GM18870 (cell line): Measurements from ENCODE around the gene CHTF8.
"Not testable (repeated sequence)": the region's sequence is repeated elsewhere in the genome, so short reads cannot be mapped to it uniquely, and the experiment has no call there.

Source experiments
- ATAC-seq: cut with Tn5 transposase; IDR thresholded peaks from one replicate; pipeline ENCODE4 v1.9.1; 2021; ENCODE audit warnings: moderate library complexity; ENCODE audit not compliant: unreplicated experiment

CHTF8 gene

GRCh38 chr16:69132424-69133252 lies at the start of gene CHTF8, which contains the start of gene UTP4:
CHTF8 (minus strand) TSS chr16:69132588; CDS start chr16:69121458, 11,130 bp downstream.
UTP4 (plus strand) TSS chr16:69132649; CDS start chr16:69133460, 811 bp downstream.
- ATAC-seq, result no peak

GRCh38 chr16:69180011-69180338 lies 47.6 kb upstream of the CHTF8 start:
- ATAC-seq, result no peak

GRCh38 chr16:69179328-69180010 lies 47.1 kb upstream of the CHTF8 start:
- ATAC-seq, result no peak

- no peak for ATAC-seq
Measured at GRCh38 chr16:69176033-69176800, 43.8 kb upstream of the CHTF8 start.

- ATAC-seq, result no peak
Measured at GRCh38 chr16:69171325-69172084, 39.1 kb upstream of the CHTF8 start.

- ATAC-seq, result no peak
Measured at GRCh38 chr16:69169607-69170352, 37.4 kb upstream of the CHTF8 start.

- no peak for ATAC-seq
Measured at GRCh38 chr16:69169051-69169450, 36.7 kb upstream of the CHTF8 start.

- no peak for ATAC-seq
Measured at GRCh38 chr16:69166946-69167930, 34.9 kb upstream of the CHTF8 start.

- ATAC-seq, result no peak
Measured at GRCh38 chr16:69166221-69166833, 33.9 kb upstream of the CHTF8 start.

GRCh38 chr16:69165584-69165983 lies 33.2 kb upstream of the CHTF8 start:
- ATAC-seq, result no peak

GRCh38 chr16:69160192-69160591 lies 27.8 kb upstream of the CHTF8 start:
- no peak for ATAC-seq

- no peak for ATAC-seq
Measured at GRCh38 chr16:69157196-69157595, 24.8 kb upstream of the CHTF8 start.

GRCh38 chr16:69150146-69150865 lies 17.9 kb upstream of the CHTF8 start:
- ATAC-seq, result no peak

GRCh38 chr16:69149621-69150020 lies 17.2 kb upstream of the CHTF8 start:
- ATAC-seq, result not testable (repeated sequence)

GRCh38 chr16:69145658-69146057 lies 13.3 kb upstream of the CHTF8 start:
- ATAC-seq, result no peak

GRCh38 chr16:69143116-69143515 lies 10.7 kb upstream of the CHTF8 start:
- ATAC-seq, result no peak

- ATAC-seq, result no peak
Measured at GRCh38 chr16:69141936-69142335, 9.5 kb upstream of the CHTF8 start.

- ATAC-seq, result no peak
Measured at GRCh38 chr16:69141014-69141413, 8.6 kb upstream of the CHTF8 start.
